HK-2 (cell line): ENCODE measurements around the gene KYAT1.
A peak's percentile ranks its signal among the peaks of the same experiment; 100 is the strongest.

Experiments
- DNase-seq: peaks from one replicate; pipeline ENCODE4 v3.0.0-alpha.2; 2018; ENCODE audit not compliant: unreplicated experiment

The KYAT1 gene

GRCh38 chr9:128840524-128840923 is 41.2 kb downstream of the KYAT1 start:
- DNase-seq, result no peak

GRCh38 chr9:128838338-128838737 is 43.4 kb downstream of the KYAT1 start:
- DNase-seq, result no peak

GRCh38 chr9:128836509-128837145 is 45.1 kb downstream of the KYAT1 start:
- no peak for DNase-seq

GRCh38 chr9:128835246-128836210 is 46.2 kb downstream of the KYAT1 start:
- no peak for DNase-seq

- DNase-seq, result no peak
Measured at GRCh38 chr9:128833696-128834095, 48.1 kb downstream of the KYAT1 start.

GRCh38 chr9:128829477-128830251 is 52.1 kb downstream of the KYAT1 start, which contains the start of gene SPOUT1:
Gene SPOUT1, minus strand, starts transcription at chr9:128829794. Its CDS starts 14 bp downstream, at chr9:128829780.
- DNase-seq, result peak; percentile 96

- no peak for DNase-seq
Measured at GRCh38 chr9:128828719-128829452, 52.9 kb downstream of the KYAT1 start.

GRCh38 chr9:128828267-128828666 is 53.5 kb downstream of the KYAT1 start:
- DNase-seq, result no peak

GRCh38 chr9:128825923-128826700 is 55.6 kb downstream of the KYAT1 start:
- DNase-seq, result no peak

- no peak for DNase-seq
Measured at GRCh38 chr9:128824911-128825310, 56.8 kb downstream of the KYAT1 start.

- DNase-seq, result no peak
Measured at GRCh38 chr9:128823903-128824406, 57.8 kb downstream of the KYAT1 start.

GRCh38 chr9:128823362-128823902 is 58.3 kb downstream of the KYAT1 start:
- no peak for DNase-seq

GRCh38 chr9:128822407-128823042 is 59.2 kb downstream of the KYAT1 start:
- no peak for DNase-seq

- no peak for DNase-seq
Measured at GRCh38 chr9:128821584-128822406, 60.0 kb downstream of the KYAT1 start.

GRCh38 chr9:128820665-128821583 is 60.8 kb downstream of the KYAT1 start:
- no peak for DNase-seq

GRCh38 chr9:128819716-128820664 is 61.8 kb downstream of the KYAT1 start:
- DNase-seq, result no peak
